Mucosa of gallbladder (tissue), 1 donor: ENCODE measurements around the gene ASCC1. TPM values are rescaled to one million over a fixed set of nuclear protein-coding genes. Genes with fewer than 3 reads are reported as not detected.

Source experiments
- DNase-seq: peaks from one replicate; pipeline ENCODE4 v3.0.0-alpha.2; 2020; ENCODE audit warnings: low spot score
- total RNA-seq: library from RNA; stranded (reverse); gene quantifications from one replicate; pipeline ENCODE4 v1.2.1, GENCODE V29; 2021
- donor health status: DM: no; HTN: no; CAD: no.

The ASCC1 gene
- total RNA-seq, 1 donor from 2014 or later = 27.5 TPM

DNA sequence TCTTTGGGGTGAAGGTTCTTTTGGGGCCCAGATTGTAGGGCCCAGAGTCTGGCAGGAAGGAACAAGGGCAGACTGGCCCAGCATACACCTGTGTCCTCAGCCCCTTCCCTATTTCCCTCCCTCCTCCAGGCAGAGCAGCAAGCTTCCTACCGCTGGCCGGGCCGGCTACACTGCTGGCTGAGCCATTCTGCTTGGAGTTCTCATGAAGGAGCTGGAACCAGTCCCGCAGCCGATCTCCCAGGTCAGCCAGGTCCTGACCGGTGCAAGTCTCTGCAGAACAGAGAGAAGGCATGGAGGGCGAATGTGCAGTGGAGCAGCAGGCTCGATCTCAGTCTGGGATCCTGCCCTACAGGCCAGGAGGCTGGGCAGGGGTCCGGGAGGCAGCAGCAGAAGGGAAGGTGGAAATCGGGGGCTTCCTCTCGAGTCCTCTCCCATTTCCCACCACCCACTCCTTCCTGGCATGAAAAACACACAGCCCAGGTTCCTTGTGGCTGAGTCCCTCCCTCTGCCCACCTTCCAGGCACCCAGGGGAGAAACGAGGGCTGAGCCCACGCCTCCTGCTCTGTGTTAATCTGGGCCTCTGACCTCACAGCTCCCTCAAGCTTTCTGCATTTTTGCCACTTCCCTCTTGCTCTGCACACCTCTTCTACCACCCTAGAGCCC is 148.5 kb downstream of the ASCC1 start:
- no peak for DNase-seq

DNA sequence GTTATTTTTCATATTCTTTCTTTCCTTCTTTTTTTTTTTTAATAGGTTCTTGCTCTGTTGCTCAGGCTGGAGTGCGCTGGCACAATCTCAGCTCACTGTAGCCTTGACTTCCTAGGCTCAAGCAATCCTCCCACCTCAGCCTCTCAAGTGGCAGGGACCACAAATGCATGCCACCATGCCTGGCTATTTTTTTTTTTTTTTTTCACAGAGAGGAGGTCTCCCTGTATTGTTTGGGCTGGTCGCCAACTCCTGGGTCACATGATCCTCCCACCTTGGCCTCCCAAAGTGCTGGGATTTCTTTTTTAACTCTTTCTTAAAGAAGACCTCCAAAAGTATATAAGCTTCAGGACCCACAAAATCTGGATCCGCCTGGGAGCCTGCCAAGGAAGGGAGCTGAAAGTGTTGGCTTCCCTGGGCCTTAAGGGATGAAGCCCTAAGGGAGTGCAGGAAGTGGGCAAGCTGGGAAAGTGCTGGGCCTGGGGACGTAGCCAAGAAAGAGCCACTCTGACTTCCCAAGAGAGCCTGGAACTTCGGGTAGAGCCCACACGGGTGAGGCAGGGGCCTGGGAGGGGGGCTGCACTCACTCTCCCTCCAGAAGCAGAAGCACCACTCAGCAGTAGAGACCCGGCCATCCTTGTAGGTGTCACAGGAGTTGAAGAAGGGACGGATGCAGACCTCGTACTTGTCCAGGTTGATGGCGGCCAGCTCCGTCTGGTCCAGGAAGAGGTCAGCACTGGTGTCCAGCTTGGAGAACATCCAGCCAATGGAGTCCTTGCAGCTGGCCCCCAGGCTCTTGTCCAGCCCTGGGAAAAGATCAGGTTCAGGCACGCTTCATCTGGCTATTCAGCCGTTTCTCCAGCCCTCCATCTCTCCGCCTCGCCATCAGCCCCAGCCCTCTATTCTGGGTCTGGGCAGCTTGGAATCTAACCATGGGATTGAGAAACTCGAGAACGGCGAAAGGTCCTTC is 149.5 kb downstream of the ASCC1 start:
- no peak for DNase-seq

DNA sequence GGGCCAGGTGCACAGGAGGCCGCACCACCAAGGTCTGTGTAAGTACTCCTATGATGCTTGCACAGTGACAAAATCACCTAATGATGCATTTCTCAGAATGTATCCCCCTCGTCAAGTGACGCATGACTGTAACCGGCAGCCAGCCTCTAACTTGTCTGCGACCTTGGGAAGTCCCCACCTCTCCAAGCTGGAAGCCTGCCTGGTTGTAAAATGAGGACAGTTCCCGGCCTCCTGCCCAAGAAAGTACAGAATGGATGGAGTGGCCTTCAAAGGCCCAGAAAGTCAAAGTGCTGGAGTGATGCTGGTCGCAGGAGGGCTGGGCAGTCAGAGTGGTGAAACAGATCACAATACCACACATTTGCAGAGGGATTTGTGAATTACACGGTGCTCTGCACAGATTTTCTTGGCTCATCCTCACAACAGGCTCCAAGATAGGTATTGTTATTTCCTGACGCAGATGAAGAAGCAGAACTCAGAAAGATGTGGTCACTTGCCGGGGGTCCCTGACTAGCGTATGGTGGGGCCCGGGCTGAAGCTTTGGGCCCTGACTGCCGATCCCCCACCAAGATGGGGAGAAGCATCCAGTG is 150.5 kb downstream of the ASCC1 start:
- DNase-seq = no peak

DNA sequence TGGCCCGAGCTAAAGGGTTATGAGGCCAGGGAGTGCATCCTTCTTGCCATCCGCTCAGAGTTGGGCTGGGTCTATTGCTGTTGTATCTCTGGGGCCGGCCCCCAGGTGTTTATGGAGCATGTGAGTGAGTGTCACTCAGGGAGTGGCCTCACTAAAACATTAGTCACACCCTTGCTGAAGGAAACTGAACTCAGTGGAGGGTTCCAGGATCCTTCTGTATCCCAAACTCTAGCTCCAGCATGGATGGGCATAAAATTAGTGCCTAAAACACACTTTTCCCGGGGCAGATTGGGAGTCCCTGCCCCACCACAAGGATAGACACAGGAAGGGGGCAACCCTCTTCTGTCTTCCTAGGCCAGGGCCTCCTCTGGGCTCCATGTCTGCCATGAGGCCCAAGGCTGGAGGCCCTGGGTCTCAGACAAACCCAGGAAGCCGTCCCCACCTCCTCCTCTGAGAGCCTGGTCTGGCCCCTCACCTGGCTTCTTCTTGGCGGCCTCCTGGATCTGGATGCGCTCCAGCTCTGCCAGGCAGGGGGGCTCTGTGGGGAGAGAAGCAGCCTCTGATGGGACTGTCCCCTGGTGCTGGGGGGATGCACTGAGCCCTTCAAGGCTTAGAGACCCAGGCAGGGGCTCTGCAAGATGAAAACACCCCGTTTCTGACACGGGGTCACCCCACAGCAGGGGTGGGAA is 152.2 kb downstream of the ASCC1 start:
- DNase-seq = no peak

DNA sequence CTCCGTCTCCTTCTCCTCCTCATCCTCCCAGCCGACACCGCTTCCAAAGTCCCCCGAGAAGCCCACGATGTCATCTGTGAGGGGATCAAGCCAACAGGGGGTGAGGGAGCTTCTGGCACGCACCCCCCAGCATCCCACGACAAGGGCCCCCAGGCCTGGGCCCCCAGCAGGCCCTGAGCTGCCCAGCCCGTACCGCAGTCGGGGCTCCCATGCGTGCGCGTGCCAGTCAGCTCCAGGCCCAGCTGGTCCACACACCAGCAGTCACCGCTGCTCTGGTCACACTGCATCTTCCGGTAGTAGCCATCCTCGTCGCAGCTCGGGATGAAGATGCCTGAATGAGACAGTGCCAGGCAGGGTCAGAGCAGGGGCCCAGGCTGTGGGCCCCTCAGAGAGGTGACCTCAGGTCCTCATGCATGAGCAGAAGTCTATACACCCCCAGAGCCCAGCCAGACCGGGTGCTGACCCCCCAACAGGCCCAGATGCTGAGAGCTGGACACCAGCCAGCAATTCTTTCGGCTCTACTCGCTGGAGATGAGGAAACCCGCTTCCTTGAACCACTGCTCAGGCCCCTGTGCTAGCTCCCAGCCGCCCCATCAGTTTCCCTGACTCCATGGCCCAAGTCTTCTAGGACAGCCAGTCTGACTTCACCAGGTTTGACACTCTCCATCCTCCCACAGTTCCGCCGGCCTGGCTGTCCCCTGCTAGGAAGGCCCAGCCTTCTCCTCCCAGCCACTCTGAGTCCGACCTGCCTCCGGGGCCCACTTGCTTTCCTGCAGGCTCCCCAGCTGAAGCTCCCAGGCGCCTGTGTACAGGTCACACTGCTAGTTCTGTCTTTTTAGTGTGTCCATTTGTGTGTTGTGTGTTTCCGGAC is 153.0 kb downstream of the ASCC1 start:
- no peak for DNase-seq

DNA sequence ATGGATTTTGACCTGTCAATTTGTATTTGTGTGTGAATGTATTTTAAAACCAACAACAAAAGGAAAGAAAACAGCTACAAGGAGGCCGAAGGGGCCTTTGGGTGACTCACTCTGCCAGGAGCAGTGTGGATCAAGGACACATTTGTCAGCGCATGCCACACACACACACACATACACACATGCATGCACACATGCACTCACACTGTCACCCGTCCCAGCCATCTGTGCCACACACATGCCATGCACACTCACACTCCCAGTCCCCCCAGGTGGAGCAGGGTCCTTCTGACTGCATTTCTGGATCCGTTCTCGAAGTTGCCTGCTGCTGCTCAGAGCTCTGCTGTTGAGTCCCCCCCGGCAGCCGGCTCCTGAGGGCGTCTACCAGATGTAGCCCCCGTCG is 153.7 kb downstream of the ASCC1 start:
- no peak for DNase-seq

DNA sequence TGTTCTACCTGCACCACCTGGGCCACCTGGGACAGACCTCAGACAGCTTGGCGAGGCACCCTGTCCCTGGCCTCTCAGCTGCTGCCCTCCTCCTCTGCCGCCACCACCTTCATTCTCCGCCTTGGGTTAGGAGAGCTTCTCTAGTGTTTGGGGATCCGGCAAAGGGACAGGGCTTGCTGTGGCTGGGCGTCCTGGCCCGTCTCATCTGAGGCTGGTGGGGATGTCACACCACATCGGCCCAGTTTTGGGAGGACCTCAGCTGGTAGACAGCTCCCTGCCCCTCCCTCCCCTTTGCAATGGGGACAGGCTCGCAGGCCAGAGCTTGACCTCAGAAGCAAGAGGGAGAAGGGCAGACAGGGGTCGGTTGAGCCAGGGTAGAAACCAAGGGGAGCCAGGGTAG is 154.1 kb downstream of the ASCC1 start:
- no peak for DNase-seq

DNA sequence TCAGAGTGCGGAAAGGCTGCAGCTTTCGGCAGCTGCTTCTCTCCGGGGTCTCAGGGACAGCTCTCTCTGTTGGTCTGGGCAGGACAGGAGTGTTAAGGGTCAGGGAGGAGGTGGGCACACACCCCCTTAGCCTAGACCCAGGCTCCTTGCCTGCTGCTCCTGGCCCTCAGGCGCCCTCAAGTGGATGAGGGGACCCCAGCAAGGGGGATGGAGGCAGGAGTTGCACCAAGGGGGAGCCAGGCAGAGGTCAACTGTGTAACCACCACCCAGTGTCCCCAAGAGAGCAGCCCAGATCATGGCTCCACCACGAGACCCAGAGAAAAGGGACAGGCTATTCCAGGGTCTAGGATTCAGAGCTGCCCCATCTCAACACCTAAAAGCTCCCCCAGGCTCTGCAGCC is 154.6 kb downstream of the ASCC1 start:
- no peak for DNase-seq

DNA sequence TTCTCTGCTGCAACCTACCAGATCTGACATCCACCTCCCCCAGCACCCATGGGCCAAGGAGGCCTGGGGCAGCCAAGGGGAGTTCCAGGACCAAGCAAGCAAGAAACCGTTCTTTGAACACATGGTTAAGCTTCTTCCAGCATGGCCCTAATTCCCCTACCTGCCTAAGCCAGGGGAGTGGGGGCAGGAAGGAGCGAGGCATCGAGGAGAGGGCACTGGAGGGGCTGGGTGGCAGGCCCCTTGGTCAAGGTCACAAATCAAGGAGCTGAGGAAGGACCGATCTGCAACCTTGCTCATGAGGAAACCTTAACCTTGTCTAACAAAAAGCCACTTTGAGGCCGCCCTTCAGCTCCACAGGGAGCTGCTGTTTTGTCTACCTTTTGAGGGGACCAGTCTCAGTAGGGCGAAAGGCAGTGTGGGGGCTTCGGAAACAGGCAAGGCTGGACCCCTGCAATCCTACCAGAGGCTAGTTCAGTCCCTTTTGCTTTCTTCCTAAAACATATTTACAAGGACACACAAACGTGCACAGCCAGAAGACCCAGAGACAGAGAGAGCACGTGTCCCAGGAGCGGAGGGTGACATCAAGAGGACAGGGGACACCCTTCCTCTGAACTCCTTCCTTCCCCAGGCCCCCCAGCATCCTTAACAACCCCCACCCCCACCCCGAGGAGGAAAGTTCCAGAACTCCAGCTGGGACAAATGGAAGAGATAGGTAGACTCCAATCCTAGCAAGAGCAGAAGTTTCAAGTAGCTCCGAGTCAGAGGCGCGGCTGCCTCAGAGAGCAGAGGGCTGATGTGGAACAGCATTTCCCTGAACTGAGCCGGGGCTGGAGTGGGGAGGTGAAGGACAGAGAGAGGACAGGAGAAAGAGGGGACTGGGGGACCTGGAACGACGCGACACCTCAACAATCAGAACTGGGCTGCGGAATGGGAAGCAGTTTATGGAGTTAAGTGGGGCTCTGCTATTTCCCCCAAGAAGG is 155.9 kb downstream of the ASCC1 start:
- no peak for DNase-seq

DNA sequence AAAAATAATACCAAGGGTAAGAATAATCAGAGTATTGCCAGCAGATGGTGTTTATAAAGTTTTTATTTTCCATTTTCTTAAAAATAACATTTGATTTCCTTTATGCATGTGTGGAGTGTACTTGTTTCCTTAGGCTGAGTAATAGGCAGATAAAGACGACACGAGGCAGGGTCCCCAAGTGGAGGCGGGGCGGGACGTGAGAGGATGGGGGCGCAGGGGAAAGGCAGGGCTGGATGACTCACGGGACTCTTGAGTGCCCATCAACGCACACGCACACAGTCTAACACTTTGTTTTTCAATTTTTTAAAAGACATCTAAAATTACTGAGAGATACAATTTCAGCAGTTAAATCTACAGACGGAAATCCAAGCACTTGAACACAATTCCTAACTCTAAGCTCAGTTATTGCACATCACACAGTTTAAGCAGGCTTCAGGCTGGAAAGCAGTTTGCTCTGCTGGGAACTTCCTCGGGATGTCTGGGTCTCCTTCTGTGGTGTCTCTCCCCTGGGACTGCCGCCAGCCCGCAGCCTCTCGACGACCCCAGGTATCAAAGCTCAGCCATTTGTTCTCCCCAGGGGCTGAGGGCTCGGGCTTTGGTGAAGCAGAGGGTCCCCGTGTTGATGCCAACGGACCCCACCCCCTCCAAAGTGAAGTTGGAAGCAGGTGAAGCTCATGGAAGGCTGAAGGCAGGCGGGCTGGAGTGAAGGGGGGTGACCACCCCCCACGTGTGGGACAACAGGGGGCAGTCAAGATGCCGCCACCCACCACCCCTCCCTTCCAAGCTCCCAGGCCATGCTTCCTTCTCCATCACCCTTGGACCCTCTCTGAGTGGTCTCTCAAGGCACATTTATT is 156.9 kb downstream of the ASCC1 start:
- no peak for DNase-seq

DNA sequence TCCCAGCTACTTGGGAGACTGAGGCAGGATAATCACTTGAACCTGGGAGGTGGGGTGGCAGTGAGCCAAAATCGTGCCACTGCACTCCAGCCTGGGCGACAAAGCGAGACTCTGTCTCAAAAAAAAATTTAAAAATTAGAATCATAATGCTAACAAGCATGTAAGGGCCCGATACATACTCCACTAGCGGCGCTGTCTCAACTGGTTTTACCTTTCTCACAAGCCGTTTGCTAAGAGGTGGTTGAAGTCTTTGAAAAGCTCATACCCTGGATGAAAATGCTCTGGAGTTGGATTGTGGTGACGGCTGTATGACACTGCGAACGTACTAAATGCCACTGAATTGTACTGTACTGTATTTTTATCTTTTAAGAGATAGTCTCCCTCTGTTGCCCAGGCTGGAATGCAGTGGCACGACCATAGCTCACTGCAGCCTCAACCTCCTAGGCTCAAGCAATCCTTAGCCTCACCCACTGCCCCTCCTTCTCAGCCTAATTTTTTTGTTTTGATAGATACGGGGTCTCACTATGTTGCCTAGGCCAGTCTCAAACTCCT is 157.7 kb downstream of the ASCC1 start:
- DNase-seq = no peak

DNA sequence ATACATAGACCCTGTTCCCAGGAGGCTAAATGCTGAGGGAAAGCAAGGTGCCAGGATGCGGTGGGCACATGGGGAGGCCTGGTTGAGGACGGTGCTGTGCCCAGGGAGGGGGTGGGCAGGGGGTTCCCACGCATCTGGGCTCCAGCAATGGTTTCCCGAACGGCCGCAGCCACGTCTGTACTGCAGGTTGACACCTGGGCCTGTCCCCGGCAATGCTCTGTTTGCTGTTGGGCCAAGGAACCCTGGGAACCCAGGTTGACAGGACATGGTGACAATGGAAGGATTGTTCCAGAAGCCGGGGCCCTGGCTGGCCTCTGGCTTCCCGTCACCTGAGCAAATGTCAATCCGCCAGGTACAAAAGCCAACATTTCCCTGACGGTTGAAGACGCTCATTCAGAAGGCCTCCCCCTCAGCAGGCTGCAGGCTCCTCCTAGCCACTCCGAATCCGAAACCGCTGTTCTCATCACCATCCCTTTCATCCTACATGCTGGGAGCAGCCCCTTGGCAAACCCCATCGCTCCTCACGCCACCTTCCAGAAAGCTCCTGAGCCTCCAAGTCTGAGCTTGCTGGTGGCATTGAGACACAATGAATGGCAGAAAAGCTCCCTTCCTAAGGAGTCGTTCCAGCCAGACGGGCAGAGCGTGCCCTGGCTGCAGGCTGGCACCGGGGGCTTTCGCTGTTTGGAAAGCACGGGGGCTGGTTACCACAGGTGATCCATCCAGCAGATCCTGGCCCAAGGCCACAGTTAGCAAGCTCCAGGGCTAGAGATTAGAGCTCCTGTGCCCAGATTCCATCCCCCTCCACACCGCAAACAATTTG is 158.9 kb downstream of the ASCC1 start:
- no peak for DNase-seq

DNA sequence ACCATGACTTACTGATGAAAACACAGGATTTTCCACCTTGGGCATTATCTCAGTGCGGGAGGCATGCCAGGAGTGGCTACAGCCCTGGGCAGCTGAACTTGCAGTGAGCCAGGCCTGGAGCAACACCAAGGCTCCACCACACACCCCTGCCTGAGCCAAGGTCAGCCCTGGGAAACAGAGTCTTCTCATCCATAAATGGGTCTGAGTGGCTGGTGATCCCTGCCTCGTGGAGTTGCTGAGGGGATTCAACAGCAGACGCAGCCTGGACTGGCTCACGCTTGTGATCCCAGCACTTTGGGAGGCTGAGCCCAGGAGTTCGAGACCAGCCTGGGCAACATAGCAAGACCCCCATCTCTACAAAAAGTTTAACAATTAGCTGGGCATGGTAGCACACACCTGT is 160.0 kb downstream of the ASCC1 start:
- DNase-seq = no peak

DNA sequence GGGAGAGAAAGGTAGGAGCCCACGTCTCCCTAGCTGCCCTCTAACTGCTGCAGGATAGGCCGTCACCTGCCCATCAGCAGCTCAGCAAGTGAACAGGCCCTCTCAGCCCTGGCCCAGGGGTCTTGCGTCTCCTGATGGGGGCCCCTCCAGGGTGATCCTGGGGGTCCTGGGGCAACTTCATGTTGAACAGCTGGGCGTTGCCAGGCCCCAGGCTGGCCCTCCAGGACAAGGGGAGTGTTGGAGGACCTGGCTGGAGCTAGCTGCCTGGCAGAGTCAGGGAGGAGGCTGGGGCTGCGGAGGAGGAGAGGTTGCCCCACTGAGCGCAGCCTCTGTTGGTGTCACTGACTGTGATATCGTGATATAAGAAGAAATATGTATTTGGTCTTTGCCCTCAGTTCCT is 162.4 kb downstream of the ASCC1 start:
- DNase-seq = no peak

DNA sequence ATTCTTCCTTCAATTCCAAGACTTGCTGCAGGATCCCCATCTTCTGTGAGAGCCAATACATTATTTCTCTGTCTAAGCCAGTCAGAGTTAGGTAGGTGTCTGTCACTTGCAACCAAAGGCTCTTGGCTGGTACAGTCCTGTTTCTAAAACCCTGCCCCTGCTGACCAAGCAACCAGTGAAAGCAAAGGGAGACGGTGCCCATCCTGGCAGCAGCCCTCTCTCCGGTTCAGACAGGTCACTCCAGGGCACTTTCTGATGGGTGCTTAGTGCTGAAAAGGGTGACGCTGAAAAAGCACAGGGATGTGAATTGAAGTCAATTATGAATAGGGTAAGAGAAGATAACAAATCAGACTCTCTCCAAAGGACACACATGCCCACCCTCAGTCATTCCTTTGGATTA is 165.2 kb downstream of the ASCC1 start:
- no peak for DNase-seq

DNA sequence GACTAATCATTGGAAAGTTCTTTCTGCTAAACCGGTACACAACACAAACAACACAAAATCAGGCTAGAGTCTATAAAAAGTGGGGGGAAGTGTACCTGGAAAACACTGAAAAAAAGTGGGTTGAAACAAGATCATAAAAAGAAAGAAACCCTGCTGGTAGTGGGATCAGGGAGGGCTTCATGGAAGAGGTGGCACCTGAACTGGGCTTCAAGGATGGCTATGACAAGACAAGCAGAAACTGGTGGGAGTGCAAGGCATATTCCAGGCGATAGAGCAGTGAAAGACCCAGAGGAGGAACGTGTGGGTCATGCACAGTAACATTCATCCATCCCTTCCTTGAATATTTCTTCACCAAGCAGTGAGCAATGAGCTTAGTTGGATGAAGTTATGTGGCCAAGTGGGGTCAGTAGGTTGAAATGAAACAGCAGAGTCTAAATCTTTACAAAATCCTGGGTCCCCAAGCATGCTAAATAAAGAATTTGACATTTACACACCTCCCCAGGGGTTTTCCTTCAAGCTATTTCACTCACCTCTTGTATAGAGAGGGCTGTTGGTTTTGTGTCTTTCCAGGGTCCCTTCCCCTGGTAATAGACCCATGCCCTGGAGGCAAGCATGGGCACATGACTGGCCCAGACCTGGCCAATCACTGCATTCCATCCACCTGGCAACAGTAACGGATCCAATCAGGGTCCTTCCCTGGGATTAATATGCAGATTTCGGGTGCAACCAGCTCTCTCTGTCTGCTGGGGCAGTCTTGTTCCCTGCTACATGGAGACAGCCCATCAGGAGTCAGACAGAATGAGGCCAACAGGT is 165.9 kb downstream of the ASCC1 start:
- DNase-seq = no peak

DNA sequence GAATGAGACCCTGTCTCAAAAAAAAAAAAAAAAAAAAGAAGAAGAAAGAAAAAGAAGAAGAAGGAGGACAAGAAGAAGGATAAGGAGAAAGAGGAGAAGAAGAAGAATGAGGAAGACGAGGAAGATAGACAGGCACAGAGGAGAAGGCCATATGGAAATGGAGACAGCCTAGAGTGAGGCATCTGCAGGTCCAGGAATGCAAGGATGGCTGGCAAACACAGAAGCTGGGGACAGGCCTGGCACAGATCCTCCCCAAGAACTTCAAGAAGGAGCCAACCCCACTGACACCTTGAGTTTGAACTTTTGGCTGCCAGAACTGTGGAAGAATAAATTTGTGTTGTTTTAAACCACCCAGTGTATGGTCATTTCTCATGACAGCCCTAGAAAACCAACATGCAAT is 166.6 kb downstream of the ASCC1 start:
- no peak for DNase-seq
